ENCODE measurements around the gene MDFI.

Gene MDFI

DNA sequence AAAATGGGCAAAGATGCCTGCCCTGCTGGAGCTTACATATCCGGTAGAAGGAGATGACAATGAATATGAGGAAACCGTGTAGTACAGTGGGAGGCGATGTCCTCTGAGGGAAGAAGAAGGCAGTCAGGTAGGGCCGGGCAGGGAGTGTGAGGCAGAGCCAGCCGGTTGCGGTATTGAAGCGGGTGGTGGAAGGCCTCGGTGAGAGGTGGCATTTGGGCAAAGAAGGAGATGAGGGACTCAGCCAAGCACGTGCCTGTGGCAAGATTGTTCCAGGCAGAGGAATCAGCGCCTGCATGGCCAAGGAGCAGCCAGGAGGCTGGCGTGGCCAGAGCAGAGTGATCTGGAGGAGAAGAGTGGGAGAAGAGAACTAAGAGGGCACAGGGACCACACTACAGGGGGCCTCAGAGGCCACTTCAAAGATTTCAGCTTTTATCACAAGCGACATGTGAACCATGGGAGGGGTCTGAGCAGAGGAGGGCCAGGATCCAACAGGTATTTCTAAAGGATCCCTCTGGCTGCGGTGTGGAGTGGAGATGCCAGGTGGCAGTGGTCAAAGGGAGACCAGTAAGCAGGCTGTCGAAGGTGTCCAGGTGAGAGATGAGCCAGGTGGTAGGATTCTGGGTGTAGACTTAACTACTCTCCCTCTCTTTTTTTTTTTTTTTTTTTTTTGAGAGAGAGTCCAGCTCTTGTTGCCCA, 13.8 kb downstream of the MDFI start:
- no peak for DNase-seq

DNA sequence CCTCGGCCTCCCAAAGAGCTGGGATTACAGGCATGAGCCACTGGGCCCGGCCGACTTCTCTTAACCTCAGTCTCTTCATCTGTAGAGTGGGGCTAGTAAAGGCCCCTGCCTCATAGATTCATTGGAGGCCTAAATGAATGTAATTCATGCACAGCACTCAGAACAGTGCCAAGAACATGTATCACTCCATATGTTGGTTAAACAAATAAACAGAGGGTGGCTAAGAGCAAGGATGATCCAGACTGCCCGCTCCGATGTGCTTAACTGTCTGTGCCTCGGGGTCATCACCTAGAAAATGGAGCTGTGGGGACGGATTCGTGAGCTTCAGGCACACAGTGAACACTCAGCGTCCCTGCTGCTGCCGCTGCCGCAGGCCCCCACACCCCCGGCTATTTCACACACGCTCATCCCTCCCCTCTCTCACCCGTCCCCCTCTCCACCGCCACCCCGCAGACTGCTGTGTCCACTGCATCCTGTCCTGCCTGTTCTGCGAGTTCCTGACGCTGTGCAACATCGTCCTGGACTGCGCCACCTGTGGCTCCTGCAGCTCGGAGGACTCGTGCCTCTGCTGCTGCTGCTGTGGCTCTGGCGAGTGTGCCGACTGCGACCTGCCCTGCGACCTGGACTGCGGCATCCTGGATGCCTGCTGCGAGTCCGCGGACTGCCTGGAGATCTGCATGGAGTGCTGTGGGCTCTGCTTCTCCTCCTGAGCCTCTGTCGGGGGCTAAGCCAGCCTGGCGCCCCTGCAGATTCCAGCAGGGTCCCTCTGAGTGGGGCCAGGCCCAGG, 14.8 kb downstream of the MDFI start:
- no peak for DNase-seq

DNA sequence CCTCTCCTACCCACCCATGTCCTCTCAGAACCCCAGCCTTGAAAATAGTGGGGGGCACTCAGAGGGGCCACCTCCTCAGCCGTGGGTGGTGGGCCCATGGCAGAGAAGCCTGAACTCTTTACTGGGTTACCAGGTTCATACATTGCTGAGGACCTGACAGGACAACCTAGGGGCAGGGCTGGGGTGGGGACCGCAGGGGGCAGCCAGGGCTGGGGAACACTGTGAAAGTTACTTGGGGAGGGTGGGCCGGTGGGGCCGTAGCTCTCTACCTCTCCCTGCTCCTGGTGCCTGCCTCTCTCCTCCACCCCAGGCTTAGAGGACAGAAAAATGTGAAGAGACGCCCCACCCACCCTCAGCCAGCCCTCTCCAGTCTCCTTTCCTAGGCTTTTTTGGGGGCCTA, 15.4 kb downstream of the MDFI start:
- no peak for DNase-seq

DNA sequence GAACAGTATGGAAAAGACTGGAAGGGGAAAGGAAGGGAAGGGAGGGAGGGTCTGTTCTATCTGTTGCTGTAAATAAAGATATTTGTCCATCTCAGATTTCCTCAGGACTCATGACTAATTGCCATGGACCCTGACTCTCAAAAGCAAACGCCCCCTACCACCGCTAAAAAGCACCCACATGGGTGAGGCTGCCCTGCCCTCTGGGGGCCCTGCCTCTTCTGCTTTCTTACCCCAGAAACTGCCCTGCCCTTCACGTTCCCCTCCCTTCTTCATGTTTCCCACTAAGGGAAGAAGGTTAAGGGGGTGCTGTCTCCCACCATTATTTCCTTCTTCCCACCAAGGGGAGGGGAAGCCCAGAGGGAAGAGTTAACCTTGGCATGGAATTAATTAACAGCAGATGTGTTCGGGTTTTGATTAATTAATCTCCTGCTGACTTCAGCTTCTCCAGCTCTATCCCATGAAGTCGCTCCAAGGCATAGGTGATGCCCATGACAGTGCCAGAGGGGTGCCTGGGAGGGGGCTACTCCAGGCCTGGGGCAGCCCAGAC, 16.0 kb downstream of the MDFI start:
- no peak for DNase-seq

DNA sequence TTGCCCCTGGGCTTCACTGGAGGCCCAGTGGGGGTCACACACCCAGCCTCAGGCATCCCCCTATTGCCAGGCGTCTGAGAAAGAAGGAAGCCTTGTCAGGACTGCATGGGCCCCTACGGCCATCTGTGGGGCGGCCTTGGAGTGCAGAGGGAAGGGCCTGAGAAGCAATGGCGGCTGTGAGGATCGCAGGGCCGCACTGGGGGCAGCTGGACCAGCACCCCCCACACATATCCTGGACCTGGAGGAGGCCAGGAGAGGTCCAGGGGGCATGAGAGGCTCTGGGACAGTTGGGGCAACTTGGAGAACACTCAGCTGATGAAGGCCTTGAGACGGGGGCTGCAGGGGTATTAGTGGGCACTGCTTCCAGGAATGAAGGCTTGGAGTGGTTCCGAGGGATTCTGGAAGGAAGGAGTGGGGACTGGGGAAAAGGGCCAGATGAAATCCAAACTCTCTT, 16.5 kb downstream of the MDFI start:
- DNase-seq: no peak

DNA sequence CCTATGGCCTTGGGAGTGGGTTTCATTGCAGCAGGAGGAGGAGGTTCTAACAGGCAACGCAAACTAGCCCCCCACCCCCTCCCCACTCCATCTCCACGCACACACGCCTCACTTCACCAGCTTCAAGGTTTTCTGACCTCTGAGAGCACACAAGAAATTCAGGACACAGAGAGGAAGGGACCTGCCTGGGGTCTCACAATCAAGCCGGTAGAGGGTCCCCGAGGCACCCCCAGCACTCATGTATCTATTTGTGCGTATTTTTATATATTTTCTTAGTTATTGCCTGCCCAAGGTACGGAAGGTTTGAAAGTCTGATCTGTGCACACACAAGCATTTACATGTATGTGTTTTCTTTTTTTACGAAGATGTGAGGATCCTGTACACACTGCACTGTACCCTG, 16.9 kb downstream of the MDFI start:
- no peak for DNase-seq

DNA sequence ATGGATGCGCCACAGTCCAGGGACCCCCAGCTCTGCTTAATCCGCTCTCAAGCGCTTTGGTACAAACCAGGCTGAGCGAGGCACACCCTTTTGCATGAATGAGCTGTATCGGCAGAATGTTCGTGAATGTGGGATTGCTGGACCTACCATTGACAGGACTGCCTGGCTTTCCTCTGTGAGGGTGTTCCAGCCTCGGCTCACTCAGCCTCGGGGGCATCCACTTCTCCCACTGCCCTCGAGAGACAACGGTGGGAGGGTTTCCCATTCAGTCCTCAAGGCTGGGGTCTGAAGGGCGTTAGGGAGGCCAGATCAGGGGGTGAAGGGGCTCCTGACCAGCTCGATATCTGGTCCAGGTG, 17.4 kb downstream of the MDFI start:
- no peak for DNase-seq

DNA sequence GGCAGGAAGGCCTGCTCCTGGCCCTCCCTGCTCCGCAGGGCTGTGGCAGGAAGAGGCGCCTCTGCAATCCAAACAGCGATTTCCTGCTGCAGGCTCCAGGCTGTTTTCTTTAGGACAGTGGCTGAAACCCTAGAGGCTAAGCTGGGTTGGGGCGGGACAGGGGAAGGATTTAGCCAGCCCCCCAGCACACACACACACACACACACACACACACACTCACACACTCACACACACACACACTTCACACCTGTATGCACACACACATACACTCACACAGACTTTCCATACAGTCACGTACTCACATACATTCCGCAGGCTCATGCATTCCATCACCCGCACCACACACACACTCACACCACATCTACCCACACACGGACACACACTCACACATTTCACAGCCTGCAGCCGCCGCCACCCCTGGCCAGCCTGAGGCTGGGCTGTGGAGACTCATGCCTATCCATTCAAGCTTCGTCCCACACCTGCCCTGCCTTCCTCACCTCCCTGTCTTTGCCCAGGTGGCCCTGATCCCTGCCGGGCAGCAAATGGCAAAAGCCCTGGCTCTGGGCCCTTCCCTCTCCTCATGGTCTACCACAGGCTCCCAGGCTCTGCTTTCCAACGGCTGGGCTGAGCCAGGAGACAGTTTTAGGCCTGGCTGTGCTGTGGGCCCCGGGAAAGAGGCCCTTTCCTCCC, 17.9 kb downstream of the MDFI start:
- no peak for DNase-seq

DNA sequence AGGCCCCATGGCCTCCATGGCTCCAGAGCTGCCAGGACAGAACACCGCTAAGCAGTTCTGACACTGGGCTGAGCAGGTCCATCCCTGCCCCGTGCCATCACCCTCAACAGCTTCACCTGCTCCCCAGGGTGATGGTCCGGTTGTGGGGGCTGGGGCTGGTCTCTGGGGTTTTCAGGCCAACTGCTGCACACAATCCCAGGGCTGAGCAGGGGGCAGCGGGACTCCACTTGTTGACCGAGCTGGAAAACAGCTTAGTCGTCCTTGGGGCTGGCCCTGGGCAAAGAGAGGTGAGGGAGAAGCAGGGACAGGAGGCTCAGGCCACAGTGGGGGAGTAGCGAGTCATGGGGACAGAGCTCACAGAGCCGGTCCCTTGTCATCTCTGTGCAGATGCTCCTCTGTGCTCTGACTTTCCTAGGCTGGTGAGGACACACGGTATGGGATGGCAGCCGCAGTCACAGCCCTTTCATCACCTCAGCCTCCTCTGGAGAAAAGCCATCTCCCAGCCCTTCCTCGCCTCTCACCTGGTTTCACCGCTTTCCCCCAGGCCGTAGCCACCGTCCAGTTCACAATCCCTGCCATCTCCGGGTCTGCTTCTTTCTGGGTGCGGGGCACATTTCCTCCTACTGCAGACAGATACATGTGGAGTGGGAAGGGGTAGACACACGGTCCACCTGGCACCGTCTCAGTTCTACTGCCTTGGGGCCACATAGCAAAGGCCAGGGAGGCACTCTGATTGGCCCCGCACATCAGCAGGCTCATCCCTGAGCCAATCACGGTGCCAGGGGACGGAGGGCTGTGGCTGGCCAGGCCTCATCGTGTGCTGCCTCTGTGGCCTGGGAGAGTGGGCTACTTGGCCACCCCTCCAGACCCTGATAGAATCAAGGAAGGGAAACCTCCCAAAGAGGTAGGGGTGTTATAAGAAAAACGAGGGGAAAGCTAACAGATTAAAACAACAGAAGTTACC, 19.1 kb downstream of the MDFI start:
- DNase-seq: no peak

DNA sequence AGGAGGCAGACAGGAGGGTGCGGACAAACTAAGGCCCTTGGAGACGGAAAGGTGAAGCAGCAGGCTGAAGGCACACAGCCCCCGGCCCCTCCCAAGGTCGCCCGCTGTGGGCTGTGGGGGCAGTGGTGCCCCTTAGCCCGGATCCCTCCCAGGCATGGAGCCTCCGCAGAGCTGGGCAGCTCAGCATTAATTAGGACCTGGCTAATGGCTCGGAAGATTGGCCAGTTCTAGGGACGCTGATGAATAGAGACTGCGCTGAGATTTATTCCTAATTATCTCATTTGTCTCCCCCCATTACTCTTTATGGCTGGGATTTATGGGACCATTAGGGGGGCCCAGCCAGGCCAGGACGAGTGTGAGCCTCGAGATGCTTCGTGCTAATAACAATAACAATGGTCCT, 20.4 kb downstream of the MDFI start:
- no peak for DNase-seq

DNA sequence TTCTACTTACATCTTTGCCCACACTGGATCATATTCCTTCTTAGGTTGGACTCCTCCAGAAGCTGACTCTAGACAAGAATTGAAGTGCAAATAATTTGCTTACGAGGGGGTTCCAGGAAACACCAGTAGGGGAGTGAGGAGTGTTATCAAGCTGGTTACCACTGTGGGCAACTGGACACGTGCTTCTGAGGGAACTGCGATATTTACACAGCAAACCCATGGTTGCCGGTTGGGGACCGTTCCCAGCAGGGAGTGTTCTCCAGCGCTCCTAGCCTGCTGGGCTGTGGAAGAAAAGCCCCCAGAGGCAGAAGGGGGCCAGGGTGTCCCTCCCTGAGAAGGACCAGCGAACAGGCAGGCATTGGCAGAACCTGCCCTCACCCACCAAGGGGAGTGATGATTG, 21.7 kb downstream of the MDFI start:
- DNase-seq: no peak

DNA sequence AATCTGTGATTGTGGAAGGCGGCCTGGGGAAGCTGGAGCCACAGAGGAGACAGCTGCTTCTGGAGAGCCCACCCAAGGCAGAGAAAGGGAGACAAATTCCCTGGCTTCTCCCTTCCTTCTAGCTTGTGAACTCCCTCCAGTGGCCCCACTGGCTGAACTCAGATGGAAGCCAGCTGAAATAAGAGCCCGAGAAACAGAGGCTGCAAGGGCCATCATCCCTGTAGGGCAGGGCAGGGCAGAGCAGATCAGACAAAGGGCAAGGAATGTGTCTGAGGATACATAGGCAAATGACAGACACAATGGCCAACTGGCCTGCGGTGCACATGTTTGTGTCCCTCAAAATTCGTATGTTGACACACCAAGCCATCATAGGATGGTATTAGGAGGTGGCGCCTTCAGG, 25.3 kb downstream of the MDFI start:
- DNase-seq: no peak

DNA sequence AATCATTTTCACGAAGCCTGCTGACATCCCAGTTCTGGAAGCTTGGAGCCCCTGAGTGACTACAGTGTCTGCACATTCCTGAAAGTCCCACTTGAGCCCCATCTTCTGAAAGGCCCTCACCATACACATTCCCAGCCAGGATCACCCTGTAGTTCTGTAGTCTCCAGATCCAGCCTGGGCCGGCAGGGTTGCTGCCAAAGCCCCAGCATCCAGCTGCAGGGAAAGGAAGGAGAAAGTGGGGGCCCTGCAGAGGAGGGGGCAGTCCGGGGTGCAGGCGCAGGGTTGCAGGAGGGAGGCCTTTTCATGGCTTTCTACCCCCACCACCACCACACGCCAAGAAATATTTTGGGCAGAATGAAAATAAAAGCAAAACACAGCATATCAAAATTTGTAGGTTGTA, 26.0 kb downstream of the MDFI start:
- no peak for DNase-seq

DNA sequence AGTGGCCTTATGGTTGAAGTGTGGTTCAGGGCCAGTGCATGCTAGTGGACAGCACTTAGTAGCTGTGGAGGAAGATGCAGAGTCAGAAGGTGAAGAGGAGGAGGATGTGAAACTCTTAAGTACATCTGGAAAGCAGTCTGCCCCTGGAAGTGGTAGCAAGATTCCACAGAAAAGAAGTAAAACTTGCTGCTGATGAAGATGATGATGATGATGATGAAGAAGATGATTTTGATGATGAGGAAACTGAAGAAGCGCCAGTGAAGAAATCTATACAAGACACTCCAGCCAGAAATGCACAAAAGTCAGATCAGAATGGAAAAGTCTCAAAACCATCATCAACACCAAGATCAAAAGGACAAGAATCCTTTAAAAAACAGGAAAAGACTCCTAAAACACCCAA, 28.9 kb downstream of the MDFI start:
- no peak for DNase-seq

DNA sequence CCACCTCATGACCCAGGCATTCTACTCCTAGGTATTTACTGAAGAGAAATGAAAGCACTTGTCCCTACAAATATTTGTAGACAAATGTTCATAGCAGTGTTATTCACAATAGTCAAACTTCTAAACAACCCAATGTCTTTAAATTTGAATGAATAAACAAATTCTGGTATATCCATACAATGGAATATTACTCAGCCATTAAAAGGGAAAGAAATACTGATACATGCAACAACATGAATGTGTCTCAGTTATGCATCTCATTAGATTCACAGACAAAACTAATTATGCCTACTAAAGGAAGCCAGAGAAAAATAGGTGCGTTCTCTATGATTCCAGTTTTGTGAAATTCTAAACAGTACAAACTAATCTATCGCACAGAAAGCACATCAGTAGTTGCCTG, 30.7 kb downstream of the MDFI start:
- DNase-seq: no peak

DNA sequence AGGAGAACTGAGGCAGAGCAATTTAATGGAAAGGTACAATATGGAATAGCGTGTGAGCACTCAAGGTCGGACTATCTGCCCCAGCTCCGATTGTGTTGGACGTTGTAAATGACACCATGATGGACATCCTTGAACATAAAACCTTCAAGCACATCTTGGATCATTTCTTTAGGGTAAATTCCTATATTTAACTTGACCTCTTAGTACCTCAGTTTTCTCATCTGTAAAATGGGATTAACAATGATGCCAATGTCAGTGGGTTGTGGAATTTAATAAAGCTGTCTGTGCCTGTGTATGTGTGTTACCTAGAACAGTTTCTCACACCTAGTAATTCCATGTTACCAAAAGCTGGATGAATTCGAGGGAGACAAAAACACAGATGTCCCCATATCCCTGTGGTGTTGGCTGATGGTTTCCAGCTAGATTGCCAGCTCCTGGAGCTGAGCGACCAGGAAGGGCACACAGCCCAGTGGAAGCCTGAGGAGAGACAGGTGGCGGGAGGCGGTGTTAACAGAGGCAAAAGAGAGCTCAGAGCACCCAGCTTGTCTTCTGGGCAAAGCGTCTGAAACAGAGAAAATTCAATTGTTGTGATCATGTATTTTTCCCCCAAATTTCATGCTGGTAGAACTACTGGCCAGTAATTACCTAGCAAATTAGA, 32.6 kb downstream of the MDFI start:
- no peak for DNase-seq

DNA sequence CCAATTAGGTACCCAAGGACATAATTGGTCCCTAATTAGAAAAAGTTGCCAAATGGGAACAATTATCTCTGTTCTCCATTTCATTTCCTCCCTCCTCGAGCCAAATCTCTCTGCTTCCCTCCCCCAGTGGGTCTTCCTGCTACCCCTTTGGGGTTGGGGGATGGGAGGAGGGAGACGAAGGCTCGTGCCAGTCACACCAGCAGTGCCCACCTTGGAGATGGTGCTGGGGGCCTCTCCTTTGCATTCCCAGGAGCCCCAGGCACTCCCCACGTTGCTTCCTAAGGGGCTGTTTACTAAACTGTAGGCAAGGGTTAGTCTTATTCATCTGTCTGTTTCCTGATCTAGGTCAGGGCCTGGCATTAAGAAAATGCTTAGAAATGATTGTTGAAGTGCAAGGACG, 33.1 kb downstream of the MDFI start:
- no peak for DNase-seq

DNA sequence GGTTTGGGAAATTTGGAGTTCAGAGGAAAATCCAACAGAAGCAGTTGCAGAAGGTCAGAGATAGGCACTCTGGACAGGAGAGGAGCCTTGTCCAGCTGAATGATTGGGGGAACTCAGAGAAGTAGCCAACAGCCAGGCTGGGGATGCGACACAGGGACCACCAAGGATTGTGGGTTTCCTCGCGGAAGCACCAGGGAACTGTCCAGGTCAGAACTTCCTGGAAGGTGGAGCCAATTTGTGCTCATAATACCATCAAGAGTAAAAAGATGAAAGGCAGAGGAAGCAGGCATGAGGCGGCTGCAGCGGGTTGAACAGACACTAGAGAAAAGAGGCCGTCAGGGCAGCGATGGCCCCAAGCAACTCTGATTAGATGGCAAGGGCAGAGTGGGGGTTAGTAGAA, 33.7 kb downstream of the MDFI start:
- DNase-seq: no peak

DNA sequence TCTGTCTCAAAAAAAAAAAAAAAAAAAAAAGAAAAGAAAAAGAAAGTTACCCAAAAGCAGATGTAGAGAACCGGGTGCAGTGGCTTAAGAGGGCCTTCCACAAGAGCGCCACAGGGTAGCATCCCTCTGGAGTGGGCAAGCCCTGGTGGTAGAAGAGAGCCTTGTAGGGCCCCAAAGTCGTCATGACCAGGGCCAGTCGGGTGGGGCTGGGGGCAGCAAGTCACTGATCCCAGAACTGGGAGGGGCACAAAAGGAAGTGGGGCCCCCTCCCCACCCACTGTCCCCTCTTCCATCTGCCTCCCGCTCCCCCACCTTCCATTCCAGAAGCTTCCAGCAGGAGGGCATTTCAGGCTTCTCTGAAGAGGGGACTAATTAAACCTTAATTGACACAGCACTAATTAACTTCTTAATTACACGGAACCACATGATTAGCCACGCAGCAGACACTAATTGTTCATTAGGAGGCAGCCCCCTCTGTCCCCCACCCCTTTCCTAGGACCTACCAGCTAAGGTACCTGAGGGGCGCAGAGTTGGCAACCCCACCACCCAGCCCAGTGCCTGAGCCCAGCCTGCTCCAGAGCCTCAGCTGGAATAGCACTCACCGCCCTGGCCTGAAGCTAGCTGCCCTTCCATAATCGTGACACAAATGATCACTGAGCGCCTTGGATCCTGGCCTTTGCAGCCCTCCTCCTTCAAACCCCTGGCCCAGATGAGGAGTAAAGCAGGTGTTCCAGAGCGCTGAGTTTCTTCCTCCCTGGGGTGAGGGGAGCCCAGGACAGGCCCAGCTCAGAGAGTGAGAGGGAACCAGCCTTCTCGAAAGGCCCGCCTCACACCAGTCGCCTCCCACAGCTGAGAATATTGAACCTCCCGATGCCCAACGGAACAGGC, 34.8 kb downstream of the MDFI start:
- DNase-seq: no peak

DNA sequence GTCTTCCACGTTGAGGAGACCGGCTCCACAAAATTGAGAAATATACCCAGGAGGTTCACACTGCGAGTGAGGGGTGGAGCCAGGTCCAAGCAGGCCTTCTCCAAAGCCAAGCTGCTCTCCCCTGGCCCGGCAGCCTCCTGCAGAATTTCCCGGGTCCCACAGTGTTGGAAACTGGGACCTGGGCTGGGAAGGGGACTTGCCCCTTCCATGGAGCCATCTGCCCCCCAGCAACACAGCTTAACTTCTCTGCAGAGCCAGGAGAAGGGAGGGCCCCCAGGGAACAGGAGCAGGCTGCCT, 35.4 kb downstream of the MDFI start:
- DNase-seq: no peak
